ENCODE results near the gene APBA1.
A peak's percentile ranks its signal among the peaks of the same experiment; 100 is the strongest.

APBA1 gene

GRCh38 chr9:69391946-69392345 lies 280.2 kb downstream of the APBA1 start:
- TF ChIP-seq CTCF (conservative IDR thresholded peaks at IDR 0.05; ENCODE audit: low read depth), result no peak
- ChIA-PET CTCF (no interaction called here), POLR2A (ENCODE audit: low non-redundant PET) (no interaction called here)
- DNase-seq (ENCODE audit: low spot score), result no peak
- H3K27ac ChIP-seq, result no peak overlapping the region

GRCh38 chr9:69391487-69391886 lies 280.7 kb downstream of the APBA1 start:
- CTCF ChIA-PET, result no interaction called here
- TF ChIP-seq CTCF (conservative IDR thresholded peaks at IDR 0.05; ENCODE audit: low read depth), result no peak
- no peak overlapping the region for H3K27ac ChIP-seq
- POLR2A ChIA-PET (ENCODE audit: low non-redundant PET), result no interaction called here
- no peak for DNase-seq (ENCODE audit: low spot score)

- POLR2A ChIA-PET (ENCODE audit: low non-redundant PET), result no interaction called here
- TF ChIP-seq CTCF (conservative IDR thresholded peaks at IDR 0.05; ENCODE audit: low read depth), result no peak
- CTCF ChIA-PET, result interaction anchor here (0.7 kb wide), 1 partner anchor 22 kb away, joined by 4 read pairs; no protein-coding TSS in a partner anchor
- no peak overlapping the region for H3K27ac ChIP-seq
- DNase-seq (ENCODE audit: low spot score), result no peak
These were observed 282.7 kb downstream of the APBA1 start for GRCh38 chr9:69389437-69389995.

GRCh38 chr9:69388596-69388995 lies 283.6 kb downstream of the APBA1 start:
- CTCF ChIA-PET, result no interaction called here
- H3K27ac ChIP-seq, result no peak overlapping the region
- DNase-seq (ENCODE audit: low spot score), result no peak
- no peak for TF ChIP-seq CTCF (conservative IDR thresholded peaks at IDR 0.05; ENCODE audit: low read depth)
- POLR2A ChIA-PET (ENCODE audit: low non-redundant PET), result no interaction called here

- CTCF ChIA-PET, result no interaction called here
- H3K27ac ChIP-seq, result no peak overlapping the region
- DNase-seq (ENCODE audit: low spot score), result no peak
- POLR2A ChIA-PET (ENCODE audit: low non-redundant PET), result no interaction called here
- TF ChIP-seq CTCF (conservative IDR thresholded peaks at IDR 0.05; ENCODE audit: low read depth), result no peak
These were observed 285.5 kb downstream of the APBA1 start for GRCh38 chr9:69386651-69387050.

GRCh38 chr9:69385581-69386033 lies 286.6 kb downstream of the APBA1 start:
- no peak for DNase-seq (ENCODE audit: low spot score)
- CTCF ChIA-PET, result interaction anchor here (0.7 kb wide), 1 partner anchor 645 kb away, joined by 6 read pairs; no protein-coding TSS in a partner anchor
- no peak for TF ChIP-seq CTCF (conservative IDR thresholded peaks at IDR 0.05; ENCODE audit: low read depth)
- POLR2A ChIA-PET (ENCODE audit: low non-redundant PET), result no interaction called here
- H3K27ac ChIP-seq, result peak overlapping the region; percentile 42; the same call in 1 of the 2 replicates
